Prostate gland (tissue), 2 donors: ENCODE results near the gene PKP4. TPM values are rescaled to one million over a fixed set of nuclear protein-coding genes. Genes with fewer than 3 reads are reported as not detected.
A peak's percentile ranks its signal among the peaks of the same experiment; 100 is the strongest.

Experiments
- DNase-seq: peaks from one replicate; pipeline ENCODE4 v3.0.0-alpha.2; 2019; ENCODE audit warnings: low spot score
- H3K27ac ChIP-seq, 2 donors: fragments of 200-600 bp; sonication (generic); 2 replicates each; pipeline ENCODE4 v1.5.1; 2017 to 2019
- H3K27me3 ChIP-seq: fragments of 200-600 bp; sonication (generic); replicated peaks from 2 replicates; pipeline ENCODE4 v1.5.1; 2019; ENCODE audit not compliant: insufficient read depth
- H3K36me3 ChIP-seq, 2 donors: fragments of 200-600 bp; sonication (generic); 1 replicate in 1 of 2; 2 replicates in 1 of 2; pipeline versions ENCODE4 v1.5.1 to v1.8.1; 2017 to 2019
- H3K4me1 ChIP-seq: fragments of 200-600 bp; sonication (generic); replicated peaks from 2 replicates; pipeline ENCODE4 v1.5.1; 2019
- H3K4me3 ChIP-seq, 2 donors: fragments of 200-600 bp; sonication (generic); 2 replicates each; pipeline ENCODE4 v1.5.1; 2017 to 2019
- H3K9me3 ChIP-seq: fragments of 200-600 bp; sonication (generic); 2 replicates; pipeline ENCODE4 v1.5.1; 2017
- POLR2A ChIP-seq: fragments of 450-650 bp; IDR thresholded peaks from one replicate; pipeline ENCODE4 v1.6.1; 2016; ENCODE audit warnings: antibody characterized with exemption, mild to moderate bottlenecking
- POLR2AphosphoS5 ChIP-seq: sonication (generic); formaldehyde crosslinking; IDR thresholded peaks from one replicate; pipeline ENCODE4 v1.6.1; 2017; ENCODE audit warnings: antibody characterized with exemption
- WGBS: methylation state at CpG from one replicate; pipeline ENCODE4 v1.1.5; 2018; 5-methylcytosine and 5-hydroxymethylcytosine counted together
- intact Hi-C: fragments of 100-400 bp; cut with DNase I; formaldehyde crosslinking; loops from one replicate; pipeline ENCODE4 v1.14.2; 2022
- total RNA-seq, 2 donors: library from RNA; depleted of rRNA; stranded (reverse); fragments of >200 nt; gene quantifications; one replicate each; pipeline ENCODE4 v1.1.0, GENCODE V29; 2016
- TF ChIP-seq, protein P1 (sequence below), 4 experiments: fragments of 200-600 bp in 2 of 4; fragments of 450-650 bp in 2 of 4; sonication (generic) in 2 of 4; IDR thresholded peaks; 1 replicate in 3 of 4; 2 replicates in 1 of 4; pipeline ENCODE4 v1.5.1; 2016 to 2019; ENCODE audit warnings: antibody characterized with exemption in 4 of 4, mild to moderate bottlenecking in 2 of 4, moderate library complexity in 2 of 4

Gene PKP4
- total RNA-seq, 2 donors from 2014 or later: 49.0 to 57.9 TPM

- Histone ChIP-seq H3K27me3 (no peaks in the 10 kb centered on the region), H3K9me3 (no peaks in the 10 kb centered on the region), H3K4me1 (no peaks in the 10 kb centered on the region), H3K36me3 (no peaks in the 10 kb centered on the region), H3K4me3 (no peak overlapping the region), H3K27ac (no peak overlapping the region)
- WGBS: 84% methylated on average over 4 of the region's 4 CpGs
- TF ChIP-seq, protein P1, sequence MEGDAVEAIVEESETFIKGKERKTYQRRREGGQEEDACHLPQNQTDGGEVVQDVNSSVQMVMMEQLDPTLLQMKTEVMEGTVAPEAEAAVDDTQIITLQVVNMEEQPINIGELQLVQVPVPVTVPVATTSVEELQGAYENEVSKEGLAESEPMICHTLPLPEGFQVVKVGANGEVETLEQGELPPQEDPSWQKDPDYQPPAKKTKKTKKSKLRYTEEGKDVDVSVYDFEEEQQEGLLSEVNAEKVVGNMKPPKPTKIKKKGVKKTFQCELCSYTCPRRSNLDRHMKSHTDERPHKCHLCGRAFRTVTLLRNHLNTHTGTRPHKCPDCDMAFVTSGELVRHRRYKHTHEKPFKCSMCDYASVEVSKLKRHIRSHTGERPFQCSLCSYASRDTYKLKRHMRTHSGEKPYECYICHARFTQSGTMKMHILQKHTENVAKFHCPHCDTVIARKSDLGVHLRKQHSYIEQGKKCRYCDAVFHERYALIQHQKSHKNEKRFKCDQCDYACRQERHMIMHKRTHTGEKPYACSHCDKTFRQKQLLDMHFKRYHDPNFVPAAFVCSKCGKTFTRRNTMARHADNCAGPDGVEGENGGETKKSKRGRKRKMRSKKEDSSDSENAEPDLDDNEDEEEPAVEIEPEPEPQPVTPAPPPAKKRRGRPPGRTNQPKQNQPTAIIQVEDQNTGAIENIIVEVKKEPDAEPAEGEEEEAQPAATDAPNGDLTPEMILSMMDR (IDR thresholded peaks at IDR 0.05): no peak
- TF ChIP-seq POLR2A (no peak), POLR2AphosphoS5 (no peak)
- intact Hi-C loops: no loop called here
- no peak for DNase-seq
These were observed 72.9 kb downstream of the PKP4 start for GRCh38 chr2:158529379-158530259.

DNA sequence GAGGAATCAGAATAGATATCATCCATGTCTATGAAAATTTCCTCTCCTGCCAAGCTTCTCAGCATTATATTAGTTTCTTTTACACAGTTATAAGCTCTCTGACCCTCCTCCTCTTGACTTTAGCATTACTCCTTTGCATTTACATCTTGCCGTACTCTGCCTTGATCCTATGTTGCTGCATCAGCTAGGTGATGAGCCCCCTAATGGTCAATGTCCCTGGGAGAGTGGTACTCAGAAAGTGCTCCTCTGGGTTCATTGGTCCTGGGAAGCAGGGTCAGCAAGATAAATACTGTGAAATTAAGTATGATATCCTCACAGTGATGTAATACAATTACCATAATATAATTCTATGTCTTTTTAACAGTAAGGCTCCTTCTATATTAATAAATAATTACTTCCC lies 74.1 kb downstream of the PKP4 start:
- no peak for DNase-seq
- no peaks in the 10 kb centered on the region for H3K27me3 ChIP-seq
- TF ChIP-seq POLR2AphosphoS5 (no peak), POLR2A (no peak)
- TF ChIP-seq, protein P1 (IDR thresholded peaks at IDR 0.05): no peak
- intact Hi-C loops: no loop called here
- H3K4me3 ChIP-seq: no peak overlapping the region
- no peaks in the 10 kb centered on the region for H3K9me3 ChIP-seq
- WGBS: 96% methylated on average over 1 of the region's 1 CpG
- no peak overlapping the region for H3K27ac ChIP-seq
- no peaks in the 10 kb centered on the region for H3K36me3 ChIP-seq
- no peaks in the 10 kb centered on the region for H3K4me1 ChIP-seq

DNA sequence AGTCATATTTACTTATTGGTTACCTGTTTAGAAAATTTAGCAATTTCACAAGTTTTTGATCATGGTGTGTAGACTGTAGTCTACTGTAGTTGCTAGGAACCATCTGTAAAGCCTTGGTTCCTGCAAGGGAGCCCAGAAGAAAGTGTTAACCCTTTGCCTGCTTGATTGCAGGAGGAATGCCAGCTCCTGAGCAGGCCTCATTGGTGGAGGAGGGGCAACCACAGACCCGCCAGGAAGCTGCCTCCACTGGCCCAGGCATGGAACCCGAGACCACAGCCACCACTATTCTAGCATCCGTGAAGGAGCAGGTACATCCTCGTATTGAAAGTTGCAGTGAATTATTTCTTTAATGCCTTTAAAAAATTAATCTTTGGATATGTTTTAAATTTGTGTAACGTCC lies 76.3 kb downstream of the PKP4 start:
- no peaks in the 10 kb centered on the region for H3K9me3 ChIP-seq
- WGBS: 94% methylated on average over 5 of the region's 5 CpGs
- no peak overlapping the region for H3K4me3 ChIP-seq
- DNase-seq: no peak
- no peaks in the 10 kb centered on the region for H3K27me3 ChIP-seq
- intact Hi-C loops: no loop called here
- no peaks in the 10 kb centered on the region for H3K36me3 ChIP-seq
- no peak for TF ChIP-seq POLR2A
- TF ChIP-seq, protein P1 (IDR thresholded peaks at IDR 0.05): no peak
- TF ChIP-seq POLR2AphosphoS5: no peak
- H3K27ac ChIP-seq: no peak overlapping the region
- H3K4me1 ChIP-seq: no peaks in the 10 kb centered on the region

DNA sequence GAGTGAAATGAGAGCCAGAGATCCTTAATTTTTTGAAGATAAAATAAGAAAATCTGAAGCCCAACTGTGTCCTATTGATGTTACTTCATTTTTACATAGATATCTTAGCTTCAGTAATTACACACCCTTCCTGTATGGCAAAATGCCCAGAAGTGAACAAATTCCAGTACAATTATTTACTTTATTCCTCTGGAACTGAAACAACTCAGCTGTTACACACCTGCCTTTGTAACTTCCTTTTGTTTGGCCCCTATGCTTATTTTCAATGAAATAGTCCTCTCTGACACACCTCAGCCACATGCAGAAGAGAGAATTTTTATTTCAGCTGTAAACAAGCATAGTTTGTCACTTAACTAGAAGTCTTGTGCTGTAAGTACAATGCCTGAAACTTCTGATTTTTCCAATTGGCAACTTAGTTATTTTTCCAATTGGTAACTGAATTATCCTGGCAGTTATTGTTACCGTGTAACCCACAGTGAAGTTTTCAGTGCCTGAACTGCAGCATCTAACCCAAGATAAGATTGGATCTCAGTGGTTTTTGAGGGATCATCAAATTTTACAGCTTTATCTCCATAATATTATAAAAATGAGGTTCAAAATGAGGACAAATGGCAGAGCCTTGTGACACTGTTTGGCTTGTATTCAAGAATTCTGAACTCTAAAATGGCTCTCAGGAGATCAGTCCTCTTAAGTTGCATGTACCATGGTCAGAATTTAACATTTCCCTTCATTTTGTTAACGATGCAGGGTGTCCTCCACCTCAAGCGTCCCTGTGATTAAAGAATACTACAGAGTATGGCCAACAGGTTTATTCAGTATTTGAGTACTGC lies 82.6 kb downstream of the PKP4 start:
- H3K27ac ChIP-seq: peak overlapping the region; percentile 9 to 25
- H3K27me3 ChIP-seq: no peaks in the 10 kb centered on the region
- no peak overlapping the region for H3K4me3 ChIP-seq
- intact Hi-C loops: no loop called here
- TF ChIP-seq POLR2AphosphoS5 (peak; percentile 75), POLR2A (no peak)
- H3K4me1 ChIP-seq: no peaks in the 10 kb centered on the region
- H3K9me3 ChIP-seq: no peaks in the 10 kb centered on the region
- peak; percentile 77 for DNase-seq
- 50% methylated on average over 3 of the region's 3 CpGs for WGBS
- no peaks in the 10 kb centered on the region for H3K36me3 ChIP-seq

DNA sequence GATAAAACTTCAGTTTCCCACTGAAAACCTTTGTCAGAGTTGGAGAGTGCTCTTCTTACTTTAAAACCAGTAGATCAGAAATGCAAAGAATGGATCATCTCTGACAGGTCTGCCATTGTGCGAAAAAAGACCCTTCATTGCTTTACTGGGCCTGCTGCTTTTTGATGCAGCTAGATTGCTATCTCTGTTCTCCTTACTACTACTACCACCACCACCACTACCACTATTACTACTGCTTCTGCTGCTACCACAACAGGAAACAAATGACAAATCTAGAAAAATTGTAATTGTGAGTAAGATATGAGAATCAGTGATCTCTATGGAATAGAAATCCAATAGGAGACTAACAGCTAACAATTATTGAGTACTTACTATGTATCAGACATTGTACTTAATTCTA lies 85.8 kb downstream of the PKP4 start:
- intact Hi-C loops: no loop called here
- Histone ChIP-seq H3K4me3 (no peak overlapping the region), H3K27ac (no peak overlapping the region), H3K27me3 (no peaks in the 10 kb centered on the region), H3K4me1 (no peaks in the 10 kb centered on the region), H3K9me3 (no peaks in the 10 kb centered on the region), H3K36me3 (no peaks in the 10 kb centered on the region)
- no peak for TF ChIP-seq POLR2A
- TF ChIP-seq, protein P1 (IDR thresholded peaks at IDR 0.05): no peak
- no peak for TF ChIP-seq POLR2AphosphoS5
- WGBS: 92% methylated on average over 1 of the region's 1 CpG
- no peak for DNase-seq
